DOHH2 (cell line): Measurements from ENCODE around the gene CNIH2.

Experiments used
- H3F3A ChIP-seq: fragments of 200-600 bp; sonication (generic), shearing (Covaris generic); 2 replicates; pipeline ENCODE4 v1.6.0; 2016; ENCODE audit warnings: antibody characterized with exemption, mild to moderate bottlenecking; ENCODE audit not compliant: control insufficient read depth, insufficient read depth
- H3K27ac ChIP-seq: fragments of 200-600 bp; sonication (generic); 2 replicates; pipeline ENCODE4 v1.5.1; 2014; ENCODE audit warnings: low read depth, mild to moderate bottlenecking, low read length, moderate library complexity
- H3K27me3 ChIP-seq: fragments of 200-600 bp; sonication (generic); 2 replicates; pipeline ENCODE4 v1.6.1; 2014; ENCODE audit warnings: mild to moderate bottlenecking, low read length, mixed read lengths; ENCODE audit not compliant: control insufficient read depth
- H3K36me3 ChIP-seq: fragments of 200-600 bp; sonication (generic); 2 replicates; pipeline ENCODE4 v1.6.1; 2014; ENCODE audit warnings: mild to moderate bottlenecking, low read length, moderate library complexity, mixed read lengths; ENCODE audit not compliant: control insufficient read depth
- H3K4me1 ChIP-seq: fragments of 200-600 bp; sonication (generic); 2 replicates; pipeline ENCODE4 v1.6.1; 2014; ENCODE audit warnings: mild to moderate bottlenecking, low read length, mixed read lengths; ENCODE audit not compliant: control insufficient read depth
- H3K4me2 ChIP-seq: fragments of 200-600 bp; sonication (generic); 2 replicates; pipeline ENCODE4 v1.6.0; 2014; ENCODE audit warnings: mild to moderate bottlenecking, low read length, moderate library complexity
- H3K4me3 ChIP-seq: fragments of 200-600 bp; sonication (generic); 2 replicates; pipeline ENCODE4 v1.5.1; 2014; ENCODE audit warnings: mild to moderate bottlenecking, low read length, mixed read lengths
- H3K79me2 ChIP-seq: fragments of 200-600 bp; sonication (generic); 2 replicates; pipeline ENCODE4 v1.6.1; 2014; ENCODE audit warnings: mild to moderate bottlenecking, low read length, mixed read lengths; ENCODE audit not compliant: control insufficient read depth
- H3K9me2 ChIP-seq: fragments of 200-600 bp; sonication (generic); replicated peaks from 2 replicates; pipeline ENCODE4 v1.6.1; 2014; ENCODE audit warnings: mild to moderate bottlenecking, low read length, mixed read lengths; ENCODE audit not compliant: control insufficient read depth
- H3K9me3 ChIP-seq: fragments of 200-600 bp; sonication (generic); 2 replicates; pipeline ENCODE4 v1.6.1; 2014; ENCODE audit warnings: antibody characterized with exemption, low read length, mixed read lengths; ENCODE audit not compliant: control insufficient read depth, insufficient read depth
- H4K20me1 ChIP-seq: fragments of 200-600 bp; sonication (generic); 2 replicates; pipeline ENCODE4 v1.6.0; 2014; ENCODE audit warnings: low read depth, mild to moderate bottlenecking, antibody characterized with exemption, low read length, moderate library complexity; ENCODE audit not compliant: control insufficient read depth, insufficient read depth
- EZH2phosphoT487 ChIP-seq: fragments of 200-600 bp; sonication (generic); IDR thresholded peaks from 2 replicates; pipeline ENCODE4 v1.6.1; 2017; ENCODE audit warnings: borderline replicate concordance, mild to moderate bottlenecking, antibody characterized with exemption, low read length, moderate library complexity, mixed read lengths
- TF ChIP-seq, protein P1 (sequence below): fragments of 200-600 bp; sonication (generic); IDR thresholded peaks from one replicate; pipeline ENCODE4 v1.5.1; 2014; ENCODE audit warnings: antibody characterized with exemption, mild to moderate bottlenecking, low read depth, low read length; ENCODE audit not compliant: poor library complexity, severe bottlenecking

The CNIH2 gene

DNA sequence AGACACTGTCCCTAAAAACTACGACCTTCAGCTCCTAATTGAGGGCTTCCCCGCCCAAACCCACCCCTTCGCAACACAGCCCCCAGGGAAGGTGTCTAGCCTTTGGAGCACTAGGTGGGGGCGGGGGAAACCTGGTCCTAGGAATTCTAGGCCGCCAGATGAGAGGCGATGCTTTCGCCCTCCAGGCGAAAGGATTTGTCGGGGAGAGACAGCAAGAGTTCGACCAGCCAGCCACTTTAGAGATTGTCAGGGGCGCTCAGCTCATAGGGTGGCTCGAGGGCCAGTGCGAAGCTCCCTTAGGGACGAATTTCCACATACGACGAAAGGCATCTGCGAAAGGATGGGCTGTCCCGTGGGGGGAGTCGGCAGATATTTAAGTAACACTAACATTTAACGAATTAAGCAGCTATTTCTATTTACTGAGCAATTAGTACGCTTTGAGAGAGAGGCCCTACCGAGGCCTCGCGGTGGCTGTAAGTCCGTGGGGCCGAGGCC is 33.5 kb downstream of the CNIH2 start:
- TF ChIP-seq EZH2phosphoT487 = no peak
- TF ChIP-seq, protein P1, sequence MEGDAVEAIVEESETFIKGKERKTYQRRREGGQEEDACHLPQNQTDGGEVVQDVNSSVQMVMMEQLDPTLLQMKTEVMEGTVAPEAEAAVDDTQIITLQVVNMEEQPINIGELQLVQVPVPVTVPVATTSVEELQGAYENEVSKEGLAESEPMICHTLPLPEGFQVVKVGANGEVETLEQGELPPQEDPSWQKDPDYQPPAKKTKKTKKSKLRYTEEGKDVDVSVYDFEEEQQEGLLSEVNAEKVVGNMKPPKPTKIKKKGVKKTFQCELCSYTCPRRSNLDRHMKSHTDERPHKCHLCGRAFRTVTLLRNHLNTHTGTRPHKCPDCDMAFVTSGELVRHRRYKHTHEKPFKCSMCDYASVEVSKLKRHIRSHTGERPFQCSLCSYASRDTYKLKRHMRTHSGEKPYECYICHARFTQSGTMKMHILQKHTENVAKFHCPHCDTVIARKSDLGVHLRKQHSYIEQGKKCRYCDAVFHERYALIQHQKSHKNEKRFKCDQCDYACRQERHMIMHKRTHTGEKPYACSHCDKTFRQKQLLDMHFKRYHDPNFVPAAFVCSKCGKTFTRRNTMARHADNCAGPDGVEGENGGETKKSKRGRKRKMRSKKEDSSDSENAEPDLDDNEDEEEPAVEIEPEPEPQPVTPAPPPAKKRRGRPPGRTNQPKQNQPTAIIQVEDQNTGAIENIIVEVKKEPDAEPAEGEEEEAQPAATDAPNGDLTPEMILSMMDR = no peak
- peak overlapping the region; percentile 77 for H3K27ac ChIP-seq
- no peaks in the 10 kb centered on the region for H3K9me2 ChIP-seq
- peaks cover 20% of the 10 kb centered on the region for H3K4me1 ChIP-seq
- H3K27me3 ChIP-seq = no peaks in the 10 kb centered on the region
- H3K4me2 ChIP-seq = peak overlapping the region; percentile 87
- no peaks in the 10 kb centered on the region for H4K20me1 ChIP-seq
- no peaks in the 10 kb centered on the region for H3F3A ChIP-seq
- H3K79me2 ChIP-seq = no peaks in the 10 kb centered on the region
- peak overlapping the region; percentile 82 for H3K4me3 ChIP-seq
- no peaks in the 10 kb centered on the region for H3K9me3 ChIP-seq
- no peaks in the 10 kb centered on the region for H3K36me3 ChIP-seq

DNA sequence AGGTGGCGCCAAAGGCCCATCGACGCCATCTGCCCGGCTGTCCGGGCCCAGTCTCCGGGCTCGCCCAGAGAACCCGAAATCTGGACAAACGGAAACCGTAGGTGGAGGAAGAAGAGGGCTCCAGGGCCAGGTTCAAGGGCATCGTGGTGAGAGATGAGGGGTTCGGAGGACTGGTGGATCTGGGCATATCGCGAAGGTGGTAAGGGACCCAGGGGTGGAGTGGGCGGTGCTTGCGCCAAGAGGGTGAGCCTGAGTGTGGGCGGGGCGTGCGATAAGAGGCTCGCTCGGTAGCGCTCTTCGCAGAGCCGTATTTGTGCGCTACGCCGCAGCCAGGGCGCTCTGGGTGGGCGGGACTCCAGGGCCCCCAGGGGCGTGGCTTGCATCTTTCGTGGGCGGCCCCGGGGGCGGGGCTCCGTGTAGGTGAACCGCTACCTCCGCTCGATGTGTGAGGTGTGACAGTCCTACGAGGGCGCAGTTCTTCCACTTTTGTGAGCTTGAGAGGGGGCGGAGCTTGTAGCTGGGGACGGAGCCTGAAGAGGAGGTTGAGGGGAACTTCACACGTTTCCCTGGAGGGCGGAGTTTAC is 34.1 kb downstream of the CNIH2 start:
- Histone ChIP-seq H3K4me3 (peak overlapping the region; percentile 82), H3K4me1 (peaks cover 25% of the 10 kb centered on the region), H4K20me1 (no peaks in the 10 kb centered on the region), H3K79me2 (no peaks in the 10 kb centered on the region), H3K27ac (peak overlapping the region; percentile 77), H3K4me2 (peak overlapping the region; percentile 87), H3K36me3 (no peaks in the 10 kb centered on the region), H3F3A (no peaks in the 10 kb centered on the region), H3K9me2 (no peaks in the 10 kb centered on the region), H3K27me3 (no peaks in the 10 kb centered on the region), H3K9me3 (no peaks in the 10 kb centered on the region)
- no peak for TF ChIP-seq EZH2phosphoT487
- TF ChIP-seq, protein P1 = peak; percentile 97

DNA sequence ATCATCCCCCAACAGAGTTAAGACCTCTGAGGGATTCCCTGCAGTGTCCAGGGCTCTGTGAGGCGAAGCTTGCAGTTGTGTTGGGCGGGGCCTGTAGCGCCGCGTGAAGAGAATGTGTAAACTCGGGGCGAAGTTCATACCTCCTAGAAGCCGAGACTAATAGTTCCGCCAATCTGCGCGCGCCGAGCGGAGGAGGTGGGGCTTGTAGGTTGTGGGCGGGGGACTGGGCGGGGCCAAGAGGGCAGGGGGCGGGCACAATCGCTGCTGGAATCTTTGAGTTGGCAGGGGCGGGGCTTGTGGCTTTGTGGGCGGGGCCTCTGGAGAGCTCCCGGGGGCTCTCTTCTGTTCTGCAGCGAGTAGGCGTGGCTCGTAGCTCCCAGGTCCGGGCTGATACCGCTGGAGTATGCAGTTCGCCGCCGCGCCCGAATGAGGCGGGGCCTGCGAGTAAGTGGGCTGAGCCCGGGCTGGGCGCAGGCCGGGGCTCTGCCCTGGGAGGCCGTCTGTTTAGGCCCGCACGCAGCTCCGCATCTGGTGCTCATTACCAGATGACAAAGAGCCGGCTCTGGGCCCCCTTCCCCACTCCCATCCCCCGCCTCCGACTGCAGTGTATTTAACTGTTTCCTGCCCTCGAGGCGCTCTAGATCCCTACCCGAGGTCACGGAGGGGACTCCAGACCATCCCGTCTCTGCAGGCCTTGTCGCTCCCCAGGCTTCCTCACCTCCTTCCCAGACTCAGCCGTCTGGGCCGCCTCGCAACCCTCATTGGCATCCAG is 34.8 kb downstream of the CNIH2 start:
- H3K4me3 ChIP-seq = peak overlapping the region; percentile 82
- no peak for TF ChIP-seq EZH2phosphoT487
- TF ChIP-seq, protein P1 = no peak
- H3K4me2 ChIP-seq = peak overlapping the region; percentile 87
- no peaks in the 10 kb centered on the region for H3K9me3 ChIP-seq
- no peaks in the 10 kb centered on the region for H3K79me2 ChIP-seq
- no peaks in the 10 kb centered on the region for H3K27me3 ChIP-seq
- no peaks in the 10 kb centered on the region for H4K20me1 ChIP-seq
- H3K9me2 ChIP-seq = no peaks in the 10 kb centered on the region
- H3K36me3 ChIP-seq = no peaks in the 10 kb centered on the region
- H3F3A ChIP-seq = peaks cover 4% of the 10 kb centered on the region; the same call in 1 of the 2 replicates
- H3K4me1 ChIP-seq = peaks cover 32% of the 10 kb centered on the region
- peak overlapping the region; percentile 77 for H3K27ac ChIP-seq
